ENCODE results near the gene DCTD. TPM values are rescaled to one million over a fixed set of nuclear protein-coding genes. Genes with fewer than 3 reads are reported as not detected.

DCTD gene
- total RNA-seq, 1 donor from 2014 or later: 90.1 TPM

DNA sequence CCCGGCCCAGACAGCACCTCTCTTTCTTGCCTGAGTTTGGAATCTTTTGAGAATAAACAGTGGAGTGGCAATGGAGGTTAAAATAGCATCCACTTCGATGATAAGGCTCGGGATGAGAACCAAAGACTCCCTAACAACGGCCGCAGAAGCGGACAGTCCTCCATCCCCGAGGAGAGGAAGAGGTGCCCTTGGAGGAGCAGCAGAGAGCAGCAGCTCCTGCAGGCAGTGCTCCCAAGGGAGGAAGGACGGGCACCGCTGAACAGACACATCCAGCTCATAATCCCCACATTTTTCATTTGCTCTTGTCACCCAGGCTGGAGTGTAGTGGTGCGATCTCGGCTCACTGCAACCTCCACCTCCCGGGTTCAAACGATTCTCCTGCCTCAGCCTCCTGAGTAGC is 61.3 kb downstream of the DCTD start:
- H3K36me3 ChIP-seq: no peaks in the 10 kb centered on the region
- intact Hi-C loops (cut with DNase I): no loop called here
- ATAC-seq: no peak
- no peak overlapping the region for H3K27ac ChIP-seq
- H3K4me1 ChIP-seq: no peaks in the 10 kb centered on the region
- DNase-seq: no peak
- no peak overlapping the region for H3K4me3 ChIP-seq
- no peaks in the 10 kb centered on the region for H3K27me3 ChIP-seq (ENCODE audit: low read depth)
- no peak for TF ChIP-seq CTCF (IDR thresholded peaks at IDR 0.05)
- peaks cover 6% of the 10 kb centered on the region for H3K9me3 ChIP-seq

GRCh38 chr4:182855312-182855711 is 61.9 kb downstream of the DCTD start:
- Histone ChIP-seq H3K36me3 (no peaks in the 10 kb centered on the region), H3K27me3 (ENCODE audit: low read depth) (no peaks in the 10 kb centered on the region), H3K4me3 (no peak overlapping the region), H3K9me3 (peaks cover 6% of the 10 kb centered on the region), H3K4me1 (no peaks in the 10 kb centered on the region), H3K27ac (no peak overlapping the region)
- no peak for DNase-seq
- no peak for ATAC-seq
- intact Hi-C loops (cut with DNase I): no loop called here
- no peak for TF ChIP-seq CTCF (IDR thresholded peaks at IDR 0.05)

DNA sequence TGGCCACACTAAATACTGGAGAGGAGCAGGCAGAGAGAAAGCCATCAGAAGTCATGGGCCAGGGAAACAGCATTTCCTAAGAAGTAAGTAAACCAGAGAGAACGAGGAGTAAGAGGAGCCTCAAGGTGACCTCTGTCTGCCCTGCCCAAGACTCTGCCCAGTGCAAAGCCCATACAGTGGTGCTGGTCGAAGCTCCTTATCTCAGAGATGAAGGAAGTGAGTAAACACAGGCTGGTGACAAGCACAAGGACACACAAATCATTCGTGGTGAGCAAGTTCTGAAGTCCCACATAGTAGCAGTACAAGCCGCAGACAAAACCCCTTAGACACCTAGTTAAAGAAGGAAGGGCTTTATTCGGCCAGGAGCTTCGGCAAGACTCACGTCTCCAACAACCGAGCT is 62.7 kb downstream of the DCTD start:
- intact Hi-C loops (cut with DNase I): no loop called here
- TF ChIP-seq CTCF (IDR thresholded peaks at IDR 0.05): no peak
- no peak for DNase-seq
- Histone ChIP-seq H3K36me3 (no peaks in the 10 kb centered on the region), H3K9me3 (peaks cover 6% of the 10 kb centered on the region), H3K4me3 (no peak overlapping the region), H3K27ac (no peak overlapping the region), H3K27me3 (ENCODE audit: low read depth) (no peaks in the 10 kb centered on the region), H3K4me1 (no peaks in the 10 kb centered on the region)
- no peak for ATAC-seq

- TF ChIP-seq CTCF (IDR thresholded peaks at IDR 0.05): no peak
- H3K4me3 ChIP-seq: no peak overlapping the region
- ATAC-seq (no peak), DNase-seq (no peak)
- no peaks in the 10 kb centered on the region for H3K36me3 ChIP-seq
- no peaks in the 10 kb centered on the region for H3K4me1 ChIP-seq
- H3K27me3 ChIP-seq (ENCODE audit: low read depth): no peaks in the 10 kb centered on the region
- H3K27ac ChIP-seq: no peak overlapping the region
- intact Hi-C loops (cut with DNase I): no loop called here
- H3K9me3 ChIP-seq: peaks cover 6% of the 10 kb centered on the region
These were observed 63.4 kb downstream of the DCTD start for GRCh38 chr4:182853731-182854330.

- DNase-seq: no peak
- ATAC-seq: no peak
- no peak overlapping the region for H3K4me3 ChIP-seq
These were observed 68.5 kb downstream of the DCTD start for GRCh38 chr4:182848685-182849084.

More at GRCh38 chr4:182848685-182849084, 68.5 kb downstream of the DCTD start:
- Histone ChIP-seq H3K4me1 (no peaks in the 10 kb centered on the region), H3K9me3 (peaks cover 6% of the 10 kb centered on the region), H3K27ac (no peak overlapping the region), H3K36me3 (no peaks in the 10 kb centered on the region), H3K27me3 (ENCODE audit: low read depth) (no peaks in the 10 kb centered on the region)
- intact Hi-C loops (cut with DNase I): no loop called here
- no peak for TF ChIP-seq CTCF (IDR thresholded peaks at IDR 0.05)
